ENCODE data around the gene AQP2.

The AQP2 gene

GRCh38 chr12:49941556-49942511 is 8.7 kb upstream of the AQP2 start:
- H3K36me3 ChIP-seq (ENCODE audit: insufficient read depth, low read length): no peaks in the 10 kb centered on the region
- peaks cover 11% of the 10 kb centered on the region for H3K4me1 ChIP-seq (ENCODE audit: insufficient read depth, low read length)
- no peak overlapping the region for H3K9ac ChIP-seq (ENCODE audit: low read depth, low read length)
- no peaks in the 10 kb centered on the region for H3K9me3 ChIP-seq (ENCODE audit: control insufficient read depth, insufficient read depth, low read length)

GRCh38 chr12:49942512-49942893 is 8.0 kb upstream of the AQP2 start:
- peaks cover 11% of the 10 kb centered on the region for H3K4me1 ChIP-seq (ENCODE audit: insufficient read depth, low read length)
- no peaks in the 10 kb centered on the region for H3K36me3 ChIP-seq (ENCODE audit: insufficient read depth, low read length)
- H3K9ac ChIP-seq (ENCODE audit: low read depth, low read length): no peak overlapping the region

GRCh38 chr12:49942921-49943624 is 7.5 kb upstream of the AQP2 start:
- H3K9ac ChIP-seq (ENCODE audit: low read depth, low read length): no peak overlapping the region
- H3K9me3 ChIP-seq (ENCODE audit: control insufficient read depth, insufficient read depth, low read length): no peaks in the 10 kb centered on the region
- H3K36me3 ChIP-seq (ENCODE audit: insufficient read depth, low read length): no peaks in the 10 kb centered on the region
- peaks cover 11% of the 10 kb centered on the region for H3K4me1 ChIP-seq (ENCODE audit: insufficient read depth, low read length)

More at GRCh38 chr12:49942512-49942893, 8.0 kb upstream of the AQP2 start:
- no peaks in the 10 kb centered on the region for H3K9me3 ChIP-seq (ENCODE audit: control insufficient read depth, insufficient read depth, low read length)

GRCh38 chr12:49943625-49943960 is 6.9 kb upstream of the AQP2 start:
- H3K4me1 ChIP-seq (ENCODE audit: insufficient read depth, low read length): peaks cover 11% of the 10 kb centered on the region
- no peaks in the 10 kb centered on the region for H3K36me3 ChIP-seq (ENCODE audit: insufficient read depth, low read length)
- no peak overlapping the region for H3K9ac ChIP-seq (ENCODE audit: low read depth, low read length)
- no peaks in the 10 kb centered on the region for H3K9me3 ChIP-seq (ENCODE audit: control insufficient read depth, insufficient read depth, low read length)

- Histone ChIP-seq H3K9me3 (ENCODE audit: control insufficient read depth, insufficient read depth, low read length) (no peaks in the 10 kb centered on the region), H3K9ac (ENCODE audit: low read depth, low read length) (no peak overlapping the region), H3K36me3 (ENCODE audit: insufficient read depth, low read length) (no peaks in the 10 kb centered on the region), H3K4me1 (ENCODE audit: insufficient read depth, low read length) (peaks cover 11% of the 10 kb centered on the region)
Measured at GRCh38 chr12:49944046-49944445, 6.5 kb upstream of the AQP2 start.

GRCh38 chr12:49944718-49945117 is 5.8 kb upstream of the AQP2 start:
- Histone ChIP-seq H3K36me3 (ENCODE audit: insufficient read depth, low read length) (no peaks in the 10 kb centered on the region), H3K4me1 (ENCODE audit: insufficient read depth, low read length) (peaks cover 11% of the 10 kb centered on the region), H3K9ac (ENCODE audit: low read depth, low read length) (no peak overlapping the region), H3K9me3 (ENCODE audit: control insufficient read depth, insufficient read depth, low read length) (no peaks in the 10 kb centered on the region)

GRCh38 chr12:49945394-49946080 is 5.0 kb upstream of the AQP2 start:
- Histone ChIP-seq H3K9me3 (ENCODE audit: control insufficient read depth, insufficient read depth, low read length) (no peaks in the 10 kb centered on the region), H3K36me3 (ENCODE audit: insufficient read depth, low read length) (no peaks in the 10 kb centered on the region), H3K9ac (ENCODE audit: low read depth, low read length) (peak overlapping the region; percentile 38; the same call in 1 of the 2 replicates), H3K4me1 (ENCODE audit: insufficient read depth, low read length) (peaks cover 11% of the 10 kb centered on the region)

- Histone ChIP-seq H3K9ac (ENCODE audit: low read depth, low read length) (no peak overlapping the region), H3K9me3 (ENCODE audit: control insufficient read depth, insufficient read depth, low read length) (no peaks in the 10 kb centered on the region), H3K36me3 (ENCODE audit: insufficient read depth, low read length) (no peaks in the 10 kb centered on the region), H3K4me1 (ENCODE audit: insufficient read depth, low read length) (peaks cover 11% of the 10 kb centered on the region)
Measured at GRCh38 chr12:49946086-49946485, 4.5 kb upstream of the AQP2 start.

GRCh38 chr12:49946497-49946896 is 4.0 kb upstream of the AQP2 start:
- Histone ChIP-seq H3K9ac (ENCODE audit: low read depth, low read length) (no peak overlapping the region), H3K36me3 (ENCODE audit: insufficient read depth, low read length) (no peaks in the 10 kb centered on the region), H3K4me1 (ENCODE audit: insufficient read depth, low read length) (peaks cover 11% of the 10 kb centered on the region), H3K9me3 (ENCODE audit: control insufficient read depth, insufficient read depth, low read length) (no peaks in the 10 kb centered on the region)

GRCh38 chr12:49947593-49948226 is 2.8 kb upstream of the AQP2 start:
- no peak overlapping the region for H3K9ac ChIP-seq (ENCODE audit: low read depth, low read length)
- no peaks in the 10 kb centered on the region for H3K9me3 ChIP-seq (ENCODE audit: control insufficient read depth, insufficient read depth, low read length)
- peaks cover 11% of the 10 kb centered on the region for H3K4me1 ChIP-seq (ENCODE audit: insufficient read depth, low read length)

GRCh38 chr12:49948866-49949845 is 1.4 kb upstream of the AQP2 start:
- H3K36me3 ChIP-seq (ENCODE audit: insufficient read depth, low read length): no peaks in the 10 kb centered on the region
- H3K9ac ChIP-seq (ENCODE audit: low read depth, low read length): no peak overlapping the region
- no peaks in the 10 kb centered on the region for H3K9me3 ChIP-seq (ENCODE audit: control insufficient read depth, insufficient read depth, low read length)
- H3K4me1 ChIP-seq (ENCODE audit: insufficient read depth, low read length): peaks cover 11% of the 10 kb centered on the region

More at GRCh38 chr12:49947593-49948226, 2.8 kb upstream of the AQP2 start:
- no peaks in the 10 kb centered on the region for H3K36me3 ChIP-seq (ENCODE audit: insufficient read depth, low read length)

GRCh38 chr12:49949866-49950265 is 671 bp upstream of the AQP2 start:
- Histone ChIP-seq H3K36me3 (ENCODE audit: insufficient read depth, low read length) (no peaks in the 10 kb centered on the region), H3K9ac (ENCODE audit: low read depth, low read length) (no peak overlapping the region), H3K9me3 (ENCODE audit: control insufficient read depth, insufficient read depth, low read length) (no peaks in the 10 kb centered on the region), H3K4me1 (ENCODE audit: insufficient read depth, low read length) (peaks cover 11% of the 10 kb centered on the region)
